ENCODE results near the gene SLC22A17.
"Not testable (repeated sequence)": the region's sequence is repeated elsewhere in the genome, so short reads cannot be mapped to it uniquely, and the experiment has no call there.

SLC22A17 gene

GRCh38 chr14:23352506-23353432, at the start of gene SLC22A17:
SLC22A17 (minus strand) TSS chr14:23352887.
- Mint-ChIP-seq H3K4me1 (ENCODE audit: low read depth) (peaks cover 9% of the 10 kb centered on the region), H3K9me3 (no peaks in the 10 kb centered on the region), H3K36me3 (ENCODE audit: low read depth) (no peaks in the 10 kb centered on the region), H3K4me3 (peak within 1 kb of the TSS; percentile 60), H3K27ac (no peak within 1 kb of the TSS), H3K27me3 (peaks cover 42% of the 10 kb centered on the region)
- peak; percentile 72 for DNase-seq

GRCh38 chr14:23401291-23401690, 48.6 kb upstream of the SLC22A17 start:
- Mint-ChIP-seq H3K9me3 (no peaks in the 10 kb centered on the region), H3K27me3 (peaks cover 2% of the 10 kb centered on the region), H3K4me1 (ENCODE audit: low read depth) (no peaks in the 10 kb centered on the region), H3K4me3 (no peak overlapping the region), H3K36me3 (ENCODE audit: low read depth) (no peaks in the 10 kb centered on the region), H3K27ac (no peak overlapping the region)
- no peak for DNase-seq

- H3K4me1 Mint-ChIP-seq (ENCODE audit: low read depth); H3K9me3 Mint-ChIP-seq; H3K4me3 Mint-ChIP-seq; DNase-seq; H3K27ac Mint-ChIP-seq; H3K36me3 Mint-ChIP-seq (ENCODE audit: low read depth); H3K27me3 Mint-ChIP-seq: not testable (repeated sequence)
Measured at GRCh38 chr14:23400496-23401149, 47.9 kb upstream of the SLC22A17 start.

- Mint-ChIP-seq H3K27ac (no peak overlapping the region), H3K27me3 (no peaks in the 10 kb centered on the region), H3K4me1 (ENCODE audit: low read depth) (no peaks in the 10 kb centered on the region), H3K4me3 (no peak overlapping the region), H3K9me3 (no peaks in the 10 kb centered on the region), H3K36me3 (ENCODE audit: low read depth) (no peaks in the 10 kb centered on the region)
- no peak for DNase-seq
Measured at GRCh38 chr14:23399591-23399990, 46.9 kb upstream of the SLC22A17 start.

GRCh38 chr14:23399136-23399535, 46.4 kb upstream of the SLC22A17 start:
- Mint-ChIP-seq H3K27ac (no peak overlapping the region), H3K27me3 (no peaks in the 10 kb centered on the region), H3K4me3 (no peak overlapping the region), H3K9me3 (no peaks in the 10 kb centered on the region), H3K36me3 (ENCODE audit: low read depth) (no peaks in the 10 kb centered on the region), H3K4me1 (ENCODE audit: low read depth) (no peaks in the 10 kb centered on the region)
- DNase-seq: no peak

- Mint-ChIP-seq H3K4me3 (no peak overlapping the region), H3K27ac (no peak overlapping the region), H3K27me3 (no peaks in the 10 kb centered on the region), H3K36me3 (ENCODE audit: low read depth) (no peaks in the 10 kb centered on the region), H3K4me1 (ENCODE audit: low read depth) (no peaks in the 10 kb centered on the region), H3K9me3 (no peaks in the 10 kb centered on the region)
- no peak for DNase-seq
Measured at GRCh38 chr14:23398348-23398747, 45.7 kb upstream of the SLC22A17 start.

- Mint-ChIP-seq H3K27me3 (no peaks in the 10 kb centered on the region), H3K36me3 (ENCODE audit: low read depth) (no peaks in the 10 kb centered on the region), H3K27ac (no peak overlapping the region), H3K9me3 (no peaks in the 10 kb centered on the region), H3K4me1 (ENCODE audit: low read depth) (no peaks in the 10 kb centered on the region), H3K4me3 (no peak overlapping the region)
- DNase-seq: no peak
Measured at GRCh38 chr14:23396781-23397407, 44.2 kb upstream of the SLC22A17 start.

GRCh38 chr14:23396126-23396525, 43.4 kb upstream of the SLC22A17 start:
- Mint-ChIP-seq H3K36me3 (ENCODE audit: low read depth) (no peaks in the 10 kb centered on the region), H3K27me3 (no peaks in the 10 kb centered on the region), H3K9me3 (no peaks in the 10 kb centered on the region), H3K4me1 (ENCODE audit: low read depth) (no peaks in the 10 kb centered on the region), H3K4me3 (no peak overlapping the region), H3K27ac (no peak overlapping the region)
- no peak for DNase-seq

GRCh38 chr14:23392613-23393012, 39.9 kb upstream of the SLC22A17 start:
- Mint-ChIP-seq H3K27ac (no peak overlapping the region), H3K36me3 (ENCODE audit: low read depth) (no peaks in the 10 kb centered on the region), H3K4me3 (no peak overlapping the region), H3K27me3 (peaks cover 4% of the 10 kb centered on the region), H3K4me1 (ENCODE audit: low read depth) (no peaks in the 10 kb centered on the region), H3K9me3 (no peaks in the 10 kb centered on the region)
- DNase-seq: no peak

- not testable (repeated sequence) for H3K27ac Mint-ChIP-seq; DNase-seq; H3K9me3 Mint-ChIP-seq; H3K4me1 Mint-ChIP-seq (ENCODE audit: low read depth); H3K4me3 Mint-ChIP-seq; H3K27me3 Mint-ChIP-seq; H3K36me3 Mint-ChIP-seq (ENCODE audit: low read depth)
Measured at GRCh38 chr14:23389871-23390270, 37.2 kb upstream of the SLC22A17 start.

- no peaks in the 10 kb centered on the region for H3K36me3 Mint-ChIP-seq (ENCODE audit: low read depth)
- H3K4me1 Mint-ChIP-seq (ENCODE audit: low read depth): no peaks in the 10 kb centered on the region
- no peaks in the 10 kb centered on the region for H3K9me3 Mint-ChIP-seq
- no peak overlapping the region for H3K4me3 Mint-ChIP-seq
- H3K27ac Mint-ChIP-seq: no peak overlapping the region
- DNase-seq: no peak
- H3K27me3 Mint-ChIP-seq: peaks cover 4% of the 10 kb centered on the region
Measured at GRCh38 chr14:23389396-23389795, 36.7 kb upstream of the SLC22A17 start.

- Mint-ChIP-seq H3K9me3 (no peaks in the 10 kb centered on the region), H3K36me3 (ENCODE audit: low read depth) (no peaks in the 10 kb centered on the region), H3K27me3 (peaks cover 4% of the 10 kb centered on the region), H3K27ac (no peak overlapping the region), H3K4me3 (no peak overlapping the region), H3K4me1 (ENCODE audit: low read depth) (no peaks in the 10 kb centered on the region)
- DNase-seq: no peak
Measured at GRCh38 chr14:23388996-23389395, 36.3 kb upstream of the SLC22A17 start.

- H3K36me3 Mint-ChIP-seq (ENCODE audit: low read depth): no peaks in the 10 kb centered on the region
- H3K27me3 Mint-ChIP-seq: peaks cover 4% of the 10 kb centered on the region
- no peaks in the 10 kb centered on the region for H3K4me1 Mint-ChIP-seq (ENCODE audit: low read depth)
- DNase-seq: no peak
- no peak overlapping the region for H3K4me3 Mint-ChIP-seq
- H3K9me3 Mint-ChIP-seq: no peaks in the 10 kb centered on the region
- no peak overlapping the region for H3K27ac Mint-ChIP-seq
Measured at GRCh38 chr14:23387916-23388882, 35.5 kb upstream of the SLC22A17 start.

GRCh38 chr14:23386999-23387398, 34.3 kb upstream of the SLC22A17 start:
- H3K9me3 Mint-ChIP-seq: no peaks in the 10 kb centered on the region
- H3K4me1 Mint-ChIP-seq (ENCODE audit: low read depth): no peaks in the 10 kb centered on the region
- H3K36me3 Mint-ChIP-seq (ENCODE audit: low read depth): no peaks in the 10 kb centered on the region
- no peak overlapping the region for H3K4me3 Mint-ChIP-seq
- no peak for DNase-seq
- no peak overlapping the region for H3K27ac Mint-ChIP-seq
- peaks cover 4% of the 10 kb centered on the region for H3K27me3 Mint-ChIP-seq

Data from activated T-cell treated with anti-CD3 and anti-CD28 coated beads, Interleukin-2, amount 50 U/mL, for 24 hours (primary cell).